Measurements from ENCODE around the gene TLR6. TPM values are rescaled to one million over a fixed set of nuclear protein-coding genes. Genes with fewer than 3 reads are reported as not detected.

Gene TLR6
- total and polyA plus RNA-seq, 12 donors = 0.14 to 3.7 (median 1.2) TPM

DNA sequence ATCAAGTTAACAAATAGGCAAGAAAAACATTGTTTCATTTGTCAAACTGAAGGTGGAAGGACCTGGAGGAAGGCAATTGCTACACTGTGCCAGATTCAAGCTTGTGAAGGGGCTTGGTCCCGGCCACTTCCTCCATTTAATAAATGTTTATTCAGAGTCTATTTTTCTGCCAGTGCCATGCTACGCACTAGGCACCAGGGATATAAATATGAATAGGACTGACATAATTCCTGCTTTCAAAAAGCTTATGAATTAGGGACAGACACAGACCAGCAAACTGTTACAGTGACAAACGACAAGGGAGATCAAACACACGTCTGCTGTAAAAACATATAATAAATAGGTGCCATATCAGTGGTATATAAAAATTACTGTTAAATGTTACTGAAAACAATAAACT is 571 bp downstream of the TLR6 start:
- Histone ChIP-seq H3K36me3 (no peaks in the 10 kb centered on the region), H3K27ac (peak overlapping the region in 6 of 10 donors; percentile 3 to 93 (median 63)), H3K27me3 (no peaks in the 10 kb centered on the region), H3K4me3 (peak overlapping the region in 6 of 10 donors; percentile 24 to 53 (median 38)), H3K4me1 (peaks cover 0 to 30% (median 0%) of the 10 kb centered on the region in 9 donors), H3K9me3 (peaks cover 0 to 8% (median 0%) of the 10 kb centered on the region in 11 donors)
- ATAC-seq (peak in 6 of 8 donors; percentile 40 to 62 (median 43)), DNase-seq (peak in 1 of 2 donors; percentile 11)
- TF ChIP-seq, protein P1, sequence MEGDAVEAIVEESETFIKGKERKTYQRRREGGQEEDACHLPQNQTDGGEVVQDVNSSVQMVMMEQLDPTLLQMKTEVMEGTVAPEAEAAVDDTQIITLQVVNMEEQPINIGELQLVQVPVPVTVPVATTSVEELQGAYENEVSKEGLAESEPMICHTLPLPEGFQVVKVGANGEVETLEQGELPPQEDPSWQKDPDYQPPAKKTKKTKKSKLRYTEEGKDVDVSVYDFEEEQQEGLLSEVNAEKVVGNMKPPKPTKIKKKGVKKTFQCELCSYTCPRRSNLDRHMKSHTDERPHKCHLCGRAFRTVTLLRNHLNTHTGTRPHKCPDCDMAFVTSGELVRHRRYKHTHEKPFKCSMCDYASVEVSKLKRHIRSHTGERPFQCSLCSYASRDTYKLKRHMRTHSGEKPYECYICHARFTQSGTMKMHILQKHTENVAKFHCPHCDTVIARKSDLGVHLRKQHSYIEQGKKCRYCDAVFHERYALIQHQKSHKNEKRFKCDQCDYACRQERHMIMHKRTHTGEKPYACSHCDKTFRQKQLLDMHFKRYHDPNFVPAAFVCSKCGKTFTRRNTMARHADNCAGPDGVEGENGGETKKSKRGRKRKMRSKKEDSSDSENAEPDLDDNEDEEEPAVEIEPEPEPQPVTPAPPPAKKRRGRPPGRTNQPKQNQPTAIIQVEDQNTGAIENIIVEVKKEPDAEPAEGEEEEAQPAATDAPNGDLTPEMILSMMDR (IDR thresholded peaks at IDR 0.05) = no peak
- intact Hi-C loops (cut with DNase I) = loop anchor here in 7 of 10 donors (2.0 to 10.0 kb wide), 4 partner anchors 51 to 99 kb away; partner anchors contain the start of gene TLR1 (in 1 of the 7)
- 62 to 69% methylated on average over 4 of the region's 4 CpGs for WGBS, 2 donors

DNA sequence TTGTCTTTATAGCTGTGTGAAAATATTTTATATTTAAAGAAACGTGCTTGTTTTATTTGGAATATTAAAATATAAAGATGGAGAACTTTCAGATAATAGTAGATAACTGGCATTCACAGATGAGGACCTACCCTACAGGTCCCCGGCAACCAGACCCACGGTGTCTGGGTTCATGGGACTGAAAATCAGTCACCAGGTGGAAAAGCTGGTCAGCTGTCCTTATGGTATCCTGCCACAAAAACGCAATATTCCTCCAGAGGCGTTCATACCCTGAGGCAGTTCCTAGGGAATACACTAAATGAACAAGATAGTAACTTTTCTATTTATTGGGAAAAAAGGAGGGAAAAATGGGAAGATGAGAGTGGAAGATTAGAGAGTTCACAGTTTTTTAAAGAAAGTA is 1.2 kb downstream of the TLR6 start:
- H3K4me1 ChIP-seq = peaks cover 0 to 30% (median 0%) of the 10 kb centered on the region in 9 donors
- H3K9me3 ChIP-seq = peaks cover 0 to 8% (median 0%) of the 10 kb centered on the region in 11 donors
- intact Hi-C loops (cut with DNase I) = loop anchor here in 6 of 10 donors (5.0 to 10.0 kb wide), 3 partner anchors 51 to 98 kb away; partner anchors contain the start of gene TLR1 (in 1 of the 6)
- WGBS, 2 donors = 82 to 89% methylated on average over 5 of the region's 5 CpGs
- ATAC-seq (no peak), DNase-seq (no peak)
- no peaks in the 10 kb centered on the region for H3K27me3 ChIP-seq
- TF ChIP-seq, protein P1 (IDR thresholded peaks at IDR 0.05) = no peak
- H3K4me3 ChIP-seq = peak overlapping the region in 4 of 10 donors; percentile 26 to 53 (median 42)
- H3K27ac ChIP-seq = peak overlapping the region in 3 of 10 donors; percentile 3 to 93 (median 23)
- H3K36me3 ChIP-seq = no peaks in the 10 kb centered on the region

DNA sequence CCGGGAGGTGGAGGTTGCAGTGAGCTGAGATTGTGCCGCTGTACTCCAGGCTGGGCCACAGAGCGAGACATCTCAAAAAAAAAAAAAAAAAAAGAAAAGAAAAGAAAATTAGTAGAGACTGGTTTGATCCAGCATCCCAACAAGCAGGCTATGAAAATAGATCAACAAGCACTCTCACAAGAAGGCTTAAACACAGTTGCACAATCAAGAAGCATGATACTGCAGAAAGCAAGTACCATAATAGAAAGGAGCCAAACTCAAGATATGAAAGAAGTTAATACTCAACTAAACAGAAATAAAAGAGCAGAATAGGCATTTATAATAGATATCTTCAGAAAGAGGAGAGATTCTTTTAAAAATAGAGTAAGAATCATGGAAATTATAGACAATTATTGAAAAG is 10.6 kb downstream of the TLR6 start:
- Histone ChIP-seq H3K9me3 (peaks cover 0 to 6% (median 0%) of the 10 kb centered on the region in 11 donors), H3K27me3 (no peaks in the 10 kb centered on the region), H3K27ac (no peak overlapping the region), H3K4me1 (peaks cover 0 to 14% (median 0%) of the 10 kb centered on the region in 9 donors), H3K4me3 (no peak overlapping the region), H3K36me3 (peaks cover 0 to 6% (median 0%) of the 10 kb centered on the region in 9 donors)
- DNase-seq = no peak
- WGBS, 2 donors = 88 to 99% methylated on average over 3 of the region's 3 CpGs
- TF ChIP-seq, protein P1 (IDR thresholded peaks at IDR 0.05) = no peak
- no peak for ATAC-seq
- intact Hi-C loops (cut with DNase I) = no loop called here

DNA sequence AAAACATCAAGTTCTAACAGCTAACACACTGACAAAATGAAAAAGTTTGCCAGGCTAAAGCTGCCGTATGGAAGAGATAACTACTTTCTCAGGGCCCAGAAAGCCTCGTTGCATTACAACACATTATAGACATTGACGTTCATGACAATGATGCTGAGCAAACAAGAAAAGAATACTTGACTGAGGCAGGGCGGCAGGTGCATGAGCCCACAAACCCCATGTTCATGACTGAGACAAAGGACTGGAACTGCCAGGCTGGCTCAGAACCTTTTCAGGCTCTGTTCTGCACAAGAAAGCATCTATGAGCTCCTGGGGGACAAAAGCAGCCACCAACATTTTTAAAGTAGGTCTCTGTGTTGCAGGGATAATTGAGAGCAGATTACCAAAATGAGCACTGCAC is 13.6 kb downstream of the TLR6 start:
- no peak for DNase-seq
- WGBS, 2 donors = 77 to 78% methylated on average over 4 of the region's 4 CpGs
- Histone ChIP-seq H3K4me3 (no peak overlapping the region), H3K27ac (no peak overlapping the region), H3K4me1 (peaks cover 0 to 20% (median 0%) of the 10 kb centered on the region in 9 donors), H3K9me3 (peaks cover 0 to 5% (median 0%) of the 10 kb centered on the region in 11 donors), H3K36me3 (peaks cover 0 to 6% (median 0%) of the 10 kb centered on the region in 9 donors), H3K27me3 (no peaks in the 10 kb centered on the region)
- ATAC-seq = no peak
- intact Hi-C loops (cut with DNase I) = no loop called here
- TF ChIP-seq, protein P1 (IDR thresholded peaks at IDR 0.05) = no peak
